Skeletal muscle tissue (tissue), 4 donors: ENCODE measurements around the gene CCL15. TPM values are rescaled to one million over a fixed set of nuclear protein-coding genes. Genes with fewer than 3 reads are reported as not detected.

ENCODE experiments used
- H3K27ac ChIP-seq: one replicate; pipeline ENCODE4 v1.7.0; 2013; ENCODE audit warnings: mild to moderate bottlenecking, low read depth, low read length, inconsistent platforms
- H3K27me3 ChIP-seq, 3 donors: one replicate each; pipeline ENCODE4 v1.7.0; 2013; ENCODE audit warnings: low read length in 3 of 3; ENCODE audit not compliant: control insufficient read depth in 3 of 3, insufficient read depth in 3 of 3
- H3K36me3 ChIP-seq, 3 donors: one replicate each; pipeline ENCODE4 v1.7.0; 2013; ENCODE audit warnings: low read length in 3 of 3; ENCODE audit not compliant: control insufficient read depth in 3 of 3, insufficient read depth in 3 of 3
- H3K4me1 ChIP-seq, 3 donors: one replicate each; pipeline ENCODE4 v1.7.0; 2013; ENCODE audit warnings: low read length in 3 of 3, mild to moderate bottlenecking in 3 of 3; ENCODE audit not compliant: control insufficient read depth in 3 of 3, insufficient read depth in 3 of 3
- H3K4me3 ChIP-seq, 3 donors: one replicate each; pipeline ENCODE4 v1.7.0; 2013; ENCODE audit warnings: low read length in 3 of 3
- H3K9ac ChIP-seq, 3 donors: one replicate each; pipeline ENCODE4 v1.7.0; 2013; ENCODE audit warnings: low read length in 3 of 3, mild to moderate bottlenecking in 3 of 3, moderate library complexity in 2 of 3, low read depth in 1 of 3
- H3K9me3 ChIP-seq, 3 donors: one replicate each; pipeline ENCODE4 v1.7.0; 2013; ENCODE audit warnings: low read length in 3 of 3; ENCODE audit not compliant: control insufficient read depth in 3 of 3
- total RNA-seq: library from RNA; depleted of rRNA; stranded (reverse); fragments of >200 nt; gene quantifications from one replicate; pipeline ENCODE4 v1.2.3, GENCODE V29; 2014
- donor health status: Osteomylitis.

Gene CCL15
- total RNA-seq, 1 donor from 2014 or later = not detected

DNA sequence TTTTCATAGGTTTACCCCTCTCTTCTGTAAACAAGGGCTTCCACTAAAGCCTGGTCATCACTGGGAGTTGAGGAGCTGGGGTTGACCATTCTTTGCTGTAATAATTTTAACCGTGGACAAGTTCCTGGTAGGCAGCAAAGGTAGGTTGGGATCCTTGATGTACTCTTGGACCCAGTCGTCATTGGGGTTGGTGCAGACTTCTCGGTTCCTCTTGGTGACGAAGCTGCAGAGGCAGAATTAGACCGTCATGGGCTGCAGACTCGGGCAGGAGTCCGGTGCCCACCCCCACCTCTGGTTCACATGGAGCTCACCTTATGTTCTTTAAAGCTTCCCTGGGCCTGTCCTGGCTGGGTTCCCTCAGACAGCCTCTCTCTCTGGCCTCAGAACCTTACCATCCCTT lies 23.8 kb downstream of the CCL15 start:
- Histone ChIP-seq H3K27ac (no peak overlapping the region), H3K4me3 (no peak overlapping the region), H3K4me1 (peaks cover 0 to 10% (median 3%) of the 10 kb centered on the region in 3 donors), H3K9me3 (no peaks in the 10 kb centered on the region), H3K9ac (no peak overlapping the region), H3K36me3 (no peaks in the 10 kb centered on the region), H3K27me3 (peaks cover 0 to 5% (median 0%) of the 10 kb centered on the region in 3 donors)

DNA sequence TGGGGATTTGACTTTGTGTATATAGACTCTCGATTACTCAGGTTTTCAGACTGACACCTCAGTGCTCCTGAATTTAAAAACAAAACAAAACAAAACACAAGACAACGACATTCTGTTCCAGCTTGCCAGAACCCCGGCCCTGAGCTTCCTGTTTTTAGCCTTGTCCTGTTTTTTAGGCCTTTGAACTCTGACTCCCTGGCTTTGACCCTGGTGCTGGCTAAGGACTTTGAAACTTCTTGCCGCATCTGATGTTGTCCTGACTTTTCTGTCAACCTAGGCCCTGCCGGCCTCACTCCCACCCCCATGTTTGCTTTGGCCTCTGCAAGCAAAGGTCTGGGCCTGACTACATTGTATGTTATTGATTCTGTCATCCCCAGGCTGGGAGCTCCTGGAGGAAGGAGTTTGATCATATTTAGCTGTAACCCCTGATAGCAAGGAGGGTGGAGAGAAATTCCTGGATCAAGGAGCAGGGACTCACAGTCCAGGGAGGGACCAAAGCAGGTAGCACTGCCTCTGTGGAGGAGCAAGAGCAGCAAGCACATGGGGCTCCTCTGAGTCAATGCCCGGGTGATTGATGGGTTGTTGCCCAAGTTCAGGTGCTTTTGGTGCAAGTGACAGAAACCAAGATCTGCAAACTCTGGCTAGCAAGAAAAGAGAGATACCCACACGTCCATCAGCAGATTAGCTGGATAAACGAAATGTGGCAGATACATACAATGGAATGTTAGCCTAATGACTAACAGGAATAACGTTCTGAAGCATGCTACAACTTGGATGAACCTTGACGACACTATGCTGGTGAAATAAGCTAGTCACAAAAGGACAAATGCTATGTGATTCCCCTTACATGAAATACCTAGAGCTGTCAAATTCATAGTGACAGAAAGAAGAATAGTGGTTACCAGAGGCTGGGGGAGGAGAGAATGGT lies 27.8 kb downstream of the CCL15 start:
- Histone ChIP-seq H3K27ac (peak overlapping the region; percentile 22), H3K9me3 (no peaks in the 10 kb centered on the region), H3K27me3 (peaks cover 0 to 5% (median 0%) of the 10 kb centered on the region in 3 donors), H3K36me3 (no peaks in the 10 kb centered on the region), H3K4me1 (peaks cover 0 to 15% (median 7%) of the 10 kb centered on the region in 3 donors), H3K9ac (no peak overlapping the region), H3K4me3 (no peak overlapping the region)

DNA sequence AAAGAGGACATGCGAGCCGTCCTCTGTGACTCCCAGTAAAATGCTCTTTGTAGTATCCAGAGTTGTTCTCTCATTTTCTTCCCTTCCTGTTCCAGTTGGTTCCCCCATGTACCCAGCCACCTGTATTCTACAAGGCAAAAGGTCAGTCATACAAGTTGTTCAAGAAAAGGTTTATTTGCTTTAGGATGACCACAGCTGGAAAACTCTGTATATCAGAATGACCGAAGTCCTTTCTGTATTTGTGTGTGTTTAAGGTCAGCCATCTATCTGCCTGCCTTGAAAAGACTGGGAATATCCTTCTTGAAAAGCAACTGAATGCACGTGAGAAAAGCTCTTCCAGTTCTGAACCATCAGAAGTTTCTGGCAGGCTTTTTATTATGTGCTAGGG lies 28.4 kb downstream of the CCL15 start:
- Histone ChIP-seq H3K4me3 (no peak overlapping the region), H3K27me3 (peaks cover 0 to 2% (median 0%) of the 10 kb centered on the region in 3 donors), H3K9ac (no peak overlapping the region), H3K9me3 (no peaks in the 10 kb centered on the region), H3K4me1 (peaks cover 0 to 15% (median 7%) of the 10 kb centered on the region in 3 donors), H3K27ac (peak overlapping the region; percentile 22), H3K36me3 (no peaks in the 10 kb centered on the region)

DNA sequence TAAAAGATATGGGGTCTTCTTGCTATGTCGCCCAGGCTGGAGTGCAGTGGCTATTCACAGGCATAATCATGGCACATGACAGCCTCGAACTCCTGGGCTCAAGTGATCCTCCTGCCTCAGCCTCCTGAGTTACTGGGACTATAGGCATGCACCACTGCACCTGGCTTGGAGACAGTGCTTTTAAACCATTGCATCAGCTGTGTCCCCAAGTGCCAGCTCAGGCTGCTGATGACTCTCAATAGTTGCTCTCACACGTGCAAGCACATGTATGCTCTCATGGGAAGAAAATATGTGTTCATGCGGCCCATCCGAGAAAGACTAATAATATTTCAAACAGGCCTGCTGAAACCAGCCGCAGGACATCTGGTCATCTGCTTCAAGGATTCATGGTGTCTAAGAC lies 28.8 kb downstream of the CCL15 start:
- Histone ChIP-seq H3K9me3 (no peaks in the 10 kb centered on the region), H3K27ac (peak overlapping the region; percentile 22), H3K36me3 (no peaks in the 10 kb centered on the region), H3K4me3 (no peak overlapping the region), H3K4me1 (peaks cover 0 to 15% (median 7%) of the 10 kb centered on the region in 3 donors), H3K9ac (no peak overlapping the region), H3K27me3 (no peaks in the 10 kb centered on the region)

DNA sequence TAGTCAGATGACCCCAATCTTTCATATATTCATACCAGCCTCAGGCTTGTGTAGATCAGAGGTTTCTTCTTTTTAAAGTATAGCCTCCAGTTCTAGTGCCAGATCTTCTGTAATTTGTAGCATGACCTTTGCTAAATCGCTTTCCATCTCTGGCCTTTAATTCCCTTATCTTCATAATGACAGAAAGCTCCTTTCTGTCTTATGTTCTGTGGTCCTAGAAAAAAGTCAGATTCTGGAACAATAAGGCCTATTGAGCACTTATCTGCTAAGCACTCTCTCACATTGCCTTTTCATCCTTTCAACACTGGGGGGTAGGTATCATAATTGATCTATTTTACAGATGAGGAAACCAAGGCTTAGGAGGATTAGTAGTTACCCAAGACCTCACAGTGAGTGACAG lies 29.3 kb downstream of the CCL15 start:
- Histone ChIP-seq H3K27ac (no peak overlapping the region), H3K36me3 (no peaks in the 10 kb centered on the region), H3K4me3 (no peak overlapping the region), H3K9ac (no peak overlapping the region), H3K27me3 (no peaks in the 10 kb centered on the region), H3K4me1 (peaks cover 0 to 15% (median 7%) of the 10 kb centered on the region in 3 donors), H3K9me3 (no peaks in the 10 kb centered on the region)

DNA sequence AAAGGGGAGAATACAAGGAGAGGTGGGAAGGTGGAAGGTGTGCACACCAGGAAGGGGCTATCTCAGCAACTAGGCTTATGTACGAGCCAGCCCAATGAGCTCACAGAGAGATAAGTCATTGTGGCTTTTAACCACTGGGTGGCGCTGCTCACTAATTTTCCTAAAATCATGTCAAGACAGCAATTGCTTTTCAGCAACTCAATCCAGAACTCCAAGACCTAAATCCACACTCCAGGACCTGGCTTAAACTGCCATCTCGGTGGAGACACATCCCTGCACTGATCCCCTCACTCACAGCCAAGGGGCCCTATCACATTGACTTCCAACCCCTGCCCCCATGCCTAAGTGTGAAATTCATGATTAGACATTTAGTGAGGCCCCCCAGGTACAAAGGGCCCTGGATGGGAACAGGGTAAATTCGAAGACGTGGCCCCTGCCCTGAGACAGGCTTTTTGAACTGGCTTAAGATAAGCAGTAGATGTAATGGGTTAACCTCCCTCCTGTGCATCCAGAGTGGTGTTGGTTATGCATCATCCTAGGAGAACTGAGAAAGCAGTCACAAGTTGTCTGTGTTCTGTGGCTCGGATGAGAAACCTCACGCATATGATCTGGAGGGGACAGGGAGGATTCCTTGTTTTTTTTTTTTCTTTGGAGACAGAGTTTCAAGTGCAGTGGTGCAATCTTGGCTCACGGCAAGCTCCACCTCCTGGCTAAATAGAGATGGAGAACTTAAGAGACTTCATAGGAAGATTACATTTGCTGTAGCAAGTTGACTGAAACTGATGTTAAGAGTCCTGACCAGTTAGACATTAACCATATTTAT lies 31.6 kb downstream of the CCL15 start:
- no peak overlapping the region for H3K9ac ChIP-seq
- H3K27me3 ChIP-seq = no peaks in the 10 kb centered on the region
- peaks cover 0 to 15% (median 7%) of the 10 kb centered on the region in 3 donors for H3K4me1 ChIP-seq
- no peak overlapping the region for H3K4me3 ChIP-seq
- no peaks in the 10 kb centered on the region for H3K9me3 ChIP-seq
- H3K36me3 ChIP-seq = no peaks in the 10 kb centered on the region
- no peak overlapping the region for H3K27ac ChIP-seq

DNA sequence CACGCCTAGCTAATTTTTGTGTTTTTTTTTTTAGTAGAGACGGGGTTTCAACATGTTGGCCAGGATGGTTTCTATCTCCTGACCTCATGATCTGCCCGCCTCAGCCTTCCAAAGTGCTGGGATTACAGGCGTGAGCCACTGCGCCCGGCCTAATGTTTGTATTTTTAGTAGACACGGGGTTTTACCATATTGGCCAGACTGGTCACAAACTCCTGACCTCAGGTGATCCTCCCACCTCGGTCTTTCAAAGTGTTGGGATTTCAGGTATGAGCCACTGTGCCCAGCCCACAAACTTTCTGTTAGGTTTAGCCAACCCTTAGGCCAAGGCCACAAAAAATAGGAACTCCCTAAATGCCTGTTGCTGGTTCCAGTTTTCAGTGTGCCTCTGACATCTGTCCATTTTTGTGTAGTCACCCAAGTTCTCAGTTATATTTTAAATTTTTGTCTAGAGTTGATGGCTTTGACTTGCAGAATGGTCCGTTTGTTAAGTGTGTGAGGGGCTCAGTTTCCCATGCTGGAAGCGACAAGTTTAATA lies 32.8 kb downstream of the CCL15 start:
- H3K36me3 ChIP-seq = no peaks in the 10 kb centered on the region
- H3K9ac ChIP-seq = no peak overlapping the region

DNA sequence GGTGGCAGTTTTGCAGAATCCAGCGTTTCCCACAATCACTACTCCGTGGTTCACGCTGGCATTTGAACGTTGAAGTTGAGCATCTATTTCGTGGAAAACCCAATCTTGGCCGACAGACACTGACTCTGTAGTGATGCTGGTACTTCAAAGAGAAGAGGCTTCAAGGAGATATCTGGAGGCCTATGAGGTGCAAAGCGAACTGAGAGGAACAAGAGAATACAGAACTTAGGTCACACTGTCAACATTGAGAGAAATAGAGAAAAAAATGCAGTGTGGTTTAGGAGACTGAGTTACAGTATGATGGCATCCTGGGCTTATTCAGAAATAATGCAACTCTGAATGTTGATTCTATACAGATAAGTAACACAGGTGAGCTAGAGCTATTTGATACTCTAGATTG lies 36.1 kb downstream of the CCL15 start:
- Histone ChIP-seq H3K4me3 (no peak overlapping the region), H3K9ac (no peak overlapping the region), H3K27me3 (no peaks in the 10 kb centered on the region), H3K9me3 (no peaks in the 10 kb centered on the region), H3K27ac (no peak overlapping the region), H3K36me3 (no peaks in the 10 kb centered on the region), H3K4me1 (peaks cover 0 to 2% (median 0%) of the 10 kb centered on the region in 3 donors)

More for the DNA sequence above, 32.8 kb downstream of the CCL15 start:
- Histone ChIP-seq H3K9me3 (no peaks in the 10 kb centered on the region), H3K4me3 (no peak overlapping the region), H3K27me3 (no peaks in the 10 kb centered on the region), H3K4me1 (peaks cover 0 to 12% (median 7%) of the 10 kb centered on the region in 3 donors), H3K27ac (no peak overlapping the region)

DNA sequence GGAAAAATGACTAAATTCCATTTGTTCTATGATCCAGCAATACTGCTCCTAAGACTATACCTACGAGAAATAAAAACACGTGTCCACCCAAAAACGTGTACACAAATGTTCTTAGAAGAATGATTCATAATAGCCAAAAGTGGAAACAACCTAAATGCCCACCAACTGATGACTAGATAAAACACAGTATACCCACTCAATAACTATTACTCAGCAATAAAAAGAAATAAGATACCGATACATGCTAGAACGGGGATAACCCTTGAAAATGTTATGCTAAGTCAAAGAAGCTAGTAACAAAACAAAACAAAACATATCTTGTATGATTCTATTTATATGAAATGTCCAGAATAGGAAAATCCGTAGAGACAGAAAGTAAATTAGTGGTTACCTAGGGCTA lies 37.7 kb downstream of the CCL15 start:
- H3K36me3 ChIP-seq = no peaks in the 10 kb centered on the region
- H3K4me1 ChIP-seq = no peaks in the 10 kb centered on the region
- no peaks in the 10 kb centered on the region for H3K9me3 ChIP-seq
- H3K27me3 ChIP-seq = peaks cover 0 to 4% (median 0%) of the 10 kb centered on the region in 3 donors
- no peak overlapping the region for H3K27ac ChIP-seq
- H3K4me3 ChIP-seq = no peak overlapping the region
- H3K9ac ChIP-seq = no peak overlapping the region
